ENCODE results near the gene CERS5.
A peak's percentile ranks its signal among the peaks of the same experiment; 100 is the strongest.

The CERS5 gene

GRCh38 chr12:50167049-50167828 lies at the start of gene CERS5:
Gene CERS5, minus strand, starts transcription at chr12:50167369. Its CDS starts 72 bp downstream, at chr12:50167297.
- DNase-seq = peak; percentile 98

GRCh38 chr12:50215033-50215432 lies 47.9 kb upstream of the CERS5 start:
- DNase-seq = no peak

GRCh38 chr12:50214018-50214417 lies 46.8 kb upstream of the CERS5 start:
- no peak for DNase-seq

- no peak for DNase-seq
Observed at GRCh38 chr12:50213439-50213838, 46.3 kb upstream of the CERS5 start.

GRCh38 chr12:50212071-50212467 lies 44.9 kb upstream of the CERS5 start:
- DNase-seq = no peak

GRCh38 chr12:50211392-50212070 lies 44.4 kb upstream of the CERS5 start:
- no peak for DNase-seq

- DNase-seq = no peak
Observed at GRCh38 chr12:50207424-50207823, 40.3 kb upstream of the CERS5 start.

GRCh38 chr12:50205648-50206047 lies 38.5 kb upstream of the CERS5 start:
- DNase-seq = no peak

- no peak for DNase-seq
Observed at GRCh38 chr12:50203691-50204090, 36.5 kb upstream of the CERS5 start.

GRCh38 chr12:50201987-50202521 lies 34.9 kb upstream of the CERS5 start:
- no peak for DNase-seq

- DNase-seq = no peak
Observed at GRCh38 chr12:50200552-50201273, 33.5 kb upstream of the CERS5 start.

GRCh38 chr12:50198829-50199228 lies 31.7 kb upstream of the CERS5 start:
- no peak for DNase-seq

GRCh38 chr12:50197297-50197727 lies 30.1 kb upstream of the CERS5 start:
- DNase-seq = no peak

GRCh38 chr12:50196537-50196936 lies 29.4 kb upstream of the CERS5 start:
- no peak for DNase-seq

GRCh38 chr12:50195832-50196231 lies 28.7 kb upstream of the CERS5 start:
- DNase-seq = no peak

GRCh38 chr12:50192908-50193307 lies 25.7 kb upstream of the CERS5 start:
- DNase-seq = no peak

- no peak for DNase-seq
Observed at GRCh38 chr12:50192236-50192635, 25.1 kb upstream of the CERS5 start.

- DNase-seq = no peak
Observed at GRCh38 chr12:50190859-50191258, 23.7 kb upstream of the CERS5 start.

- peak; percentile 52 for DNase-seq
Observed at GRCh38 chr12:50188875-50189575, 21.9 kb upstream of the CERS5 start.

GRCh38 chr12:50188241-50188781 lies 21.1 kb upstream of the CERS5 start:
- no peak for DNase-seq

- DNase-seq = peak; percentile 73
Observed at GRCh38 chr12:50187084-50187900, 20.1 kb upstream of the CERS5 start.

- no peak for DNase-seq
Observed at GRCh38 chr12:50186681-50187080, 19.5 kb upstream of the CERS5 start.

Measured in stimulated activated CD8-positive, alpha-beta memory T cell treated with anti-CD3 and anti-CD28 coated beads, Interleukin-4, amount 100 ng/mL, for 48 hours (primary cell).